ENCODE results near the gene FIGN. TPM values are rescaled to one million over a fixed set of nuclear protein-coding genes. Genes with fewer than 3 reads are reported as not detected.

FIGN gene
- total RNA-seq, 4 donors from 2014 or later = 0.42 to 3.1 (median 1.3) TPM

- DNase-seq (no peak), ATAC-seq (no peak)
- H3K27ac ChIP-seq = no peak overlapping the region
- TF ChIP-seq POLR2A (IDR thresholded peaks at IDR 0.05) (no peak), CTCF (IDR thresholded peaks at IDR 0.05 in 4 of 5, conservative IDR thresholded peaks at IDR 0.05 in 1 of 5) (no peak)
- in situ Hi-C loops (cut with MboI; ENCODE audit: low sequenced_read_pairs in 4 of 4) (no loop called here), intact Hi-C loops (cut with DNase I; ENCODE audit: low total_unique reads) (no loop called here)
- no peaks in the 10 kb centered on the region for H3K9me3 ChIP-seq
- no peaks in the 10 kb centered on the region for H3K27me3 ChIP-seq
- H3K4me1 ChIP-seq = peaks cover 0 to 6% of the 10 kb centered on the region in 2 donors
- no peaks in the 10 kb centered on the region for H3K36me3 ChIP-seq
- H3K4me3 ChIP-seq = no peak overlapping the region
Measured at GRCh38 chr2:163552758-163553157, 183.1 kb downstream of the FIGN start.

GRCh38 chr2:163551616-163552373 lies 184.0 kb downstream of the FIGN start:
- no peak overlapping the region for H3K4me3 ChIP-seq
- H3K9me3 ChIP-seq = no peaks in the 10 kb centered on the region
- no peaks in the 10 kb centered on the region for H3K36me3 ChIP-seq
- no peak for TF ChIP-seq POLR2A (IDR thresholded peaks at IDR 0.05)
- TF ChIP-seq CTCF (IDR thresholded peaks at IDR 0.05 in 4 of 5, conservative IDR thresholded peaks at IDR 0.05 in 1 of 5) = no peak
- H3K4me1 ChIP-seq = peaks cover 0 to 6% of the 10 kb centered on the region in 2 donors
- in situ Hi-C loops (cut with MboI; ENCODE audit: low sequenced_read_pairs in 4 of 4) (no loop called here), intact Hi-C loops (cut with DNase I; ENCODE audit: low total_unique reads) (no loop called here)
- H3K27ac ChIP-seq = no peak overlapping the region
- no peaks in the 10 kb centered on the region for H3K27me3 ChIP-seq
- ATAC-seq (no peak), DNase-seq (no peak)

GRCh38 chr2:163548970-163549369 lies 186.8 kb downstream of the FIGN start:
- Histone ChIP-seq H3K4me3 (no peak overlapping the region), H3K9me3 (no peaks in the 10 kb centered on the region), H3K36me3 (no peaks in the 10 kb centered on the region), H3K4me1 (peaks cover 0 to 6% of the 10 kb centered on the region in 2 donors), H3K27ac (no peak overlapping the region), H3K27me3 (no peaks in the 10 kb centered on the region)
- in situ Hi-C loops (cut with MboI; ENCODE audit: low sequenced_read_pairs in 4 of 4) = no loop called here
- DNase-seq = no peak
- intact Hi-C loops (cut with DNase I; ENCODE audit: low total_unique reads) = no loop called here
- no peak for ATAC-seq
- TF ChIP-seq POLR2A (IDR thresholded peaks at IDR 0.05) = no peak
- TF ChIP-seq CTCF (IDR thresholded peaks at IDR 0.05 in 4 of 5, conservative IDR thresholded peaks at IDR 0.05 in 1 of 5) = no peak

All from gastrocnemius medialis (tissue), 4 donors.